Parathyroid adenoma (tissue), 2 donors: ENCODE results near the gene ITPR1.

Experiments
- H2AFZ ChIP-seq: fragments of 300-600 bp; sonication (generic); one replicate; pipeline ENCODE4 v1.7.0; 2017; ENCODE audit warnings: antibody characterized with exemption, mild to moderate bottlenecking
- H3K27ac ChIP-seq: fragments of 300-600 bp; sonication (generic); one replicate; pipeline ENCODE4 v1.7.0; 2017
- H3K27me3 ChIP-seq: fragments of 300-600 bp; sonication (generic); one replicate; pipeline ENCODE4 v1.7.0; 2017; ENCODE audit warnings: low read length; ENCODE audit not compliant: control insufficient read depth, insufficient read depth
- H3K36me3 ChIP-seq: fragments of 300-600 bp; sonication (generic); one replicate; pipeline ENCODE4 v1.7.0; 2017; ENCODE audit warnings: low read length; ENCODE audit not compliant: control insufficient read depth, insufficient read depth
- H3K4me1 ChIP-seq: fragments of 300-600 bp; sonication (generic); one replicate; pipeline ENCODE4 v1.7.0; 2017; ENCODE audit warnings: control low read depth
- H3K4me2 ChIP-seq: fragments of 300-600 bp; sonication (generic); one replicate; pipeline ENCODE4 v1.7.0; 2017; ENCODE audit warnings: low read length
- H3K4me3 ChIP-seq: fragments of 300-600 bp; sonication (generic); one replicate; pipeline ENCODE4 v1.7.0; 2017; ENCODE audit warnings: low read depth, low read length
- H3K79me2 ChIP-seq: fragments of 300-600 bp; sonication (generic); one replicate; pipeline ENCODE4 v1.7.0; 2017; ENCODE audit warnings: control low read depth
- H3K9ac ChIP-seq: fragments of 300-600 bp; sonication (generic); one replicate; pipeline ENCODE4 v1.7.0; 2017; ENCODE audit warnings: mild to moderate bottlenecking
- H3K9me3 ChIP-seq: fragments of 300-600 bp; sonication (generic); one replicate; pipeline ENCODE4 v1.7.0; 2017; ENCODE audit warnings: low read length; ENCODE audit not compliant: control insufficient read depth
- CTCF ChIP-seq: fragments of 300-600 bp; sonication (generic); IDR thresholded peaks from one replicate; pipeline ENCODE4 v1.7.0; 2017; ENCODE audit warnings: antibody characterized with exemption, mild to moderate bottlenecking
- donor health status: primary hyperparathyroidism.

Gene ITPR1

GRCh38 chr3:4731543-4732111 lies 238.5 kb downstream of the ITPR1 start:
- no peaks in the 10 kb centered on the region for H3K36me3 ChIP-seq
- no peaks in the 10 kb centered on the region for H3K79me2 ChIP-seq
- no peak overlapping the region for H2AFZ ChIP-seq
- no peak overlapping the region for H3K4me3 ChIP-seq
- H3K4me1 ChIP-seq, result peaks cover 10% of the 10 kb centered on the region
- no peak overlapping the region for H3K9ac ChIP-seq
- TF ChIP-seq CTCF, result no peak
- H3K27ac ChIP-seq, result no peak overlapping the region
- no peaks in the 10 kb centered on the region for H3K9me3 ChIP-seq
- no peak overlapping the region for H3K4me2 ChIP-seq
- no peaks in the 10 kb centered on the region for H3K27me3 ChIP-seq

GRCh38 chr3:4732925-4733324 lies 239.8 kb downstream of the ITPR1 start:
- Histone ChIP-seq H3K4me1 (peaks cover 10% of the 10 kb centered on the region), H3K79me2 (no peaks in the 10 kb centered on the region), H2AFZ (no peak overlapping the region), H3K9ac (no peak overlapping the region), H3K4me3 (no peak overlapping the region), H3K27ac (no peak overlapping the region), H3K4me2 (no peak overlapping the region), H3K36me3 (no peaks in the 10 kb centered on the region), H3K9me3 (no peaks in the 10 kb centered on the region), H3K27me3 (no peaks in the 10 kb centered on the region)
- no peak for TF ChIP-seq CTCF

GRCh38 chr3:4734454-4734853 lies 241.3 kb downstream of the ITPR1 start:
- Histone ChIP-seq H3K36me3 (no peaks in the 10 kb centered on the region), H2AFZ (no peak overlapping the region), H3K27me3 (no peaks in the 10 kb centered on the region), H3K9ac (no peak overlapping the region), H3K9me3 (no peaks in the 10 kb centered on the region), H3K79me2 (no peaks in the 10 kb centered on the region), H3K27ac (no peak overlapping the region), H3K4me3 (no peak overlapping the region), H3K4me2 (no peak overlapping the region), H3K4me1 (peaks cover 7% of the 10 kb centered on the region)
- no peak for TF ChIP-seq CTCF

GRCh38 chr3:4735243-4735642 lies 242.1 kb downstream of the ITPR1 start:
- no peaks in the 10 kb centered on the region for H3K36me3 ChIP-seq
- no peaks in the 10 kb centered on the region for H3K79me2 ChIP-seq
- no peaks in the 10 kb centered on the region for H3K27me3 ChIP-seq
- H3K27ac ChIP-seq, result no peak overlapping the region
- H3K9ac ChIP-seq, result no peak overlapping the region
- TF ChIP-seq CTCF, result no peak
- H3K4me2 ChIP-seq, result no peak overlapping the region
- H3K4me1 ChIP-seq, result peaks cover 3% of the 10 kb centered on the region
- H3K4me3 ChIP-seq, result no peak overlapping the region
- H3K9me3 ChIP-seq, result no peaks in the 10 kb centered on the region
- no peak overlapping the region for H2AFZ ChIP-seq

- H3K36me3 ChIP-seq, result no peaks in the 10 kb centered on the region
- no peak for TF ChIP-seq CTCF
Observed at GRCh38 chr3:4736284-4736861, 243.2 kb downstream of the ITPR1 start.

More at GRCh38 chr3:4736284-4736861, 243.2 kb downstream of the ITPR1 start:
- Histone ChIP-seq H3K27me3 (no peaks in the 10 kb centered on the region), H3K27ac (no peak overlapping the region), H2AFZ (no peak overlapping the region), H3K9me3 (no peaks in the 10 kb centered on the region), H3K4me3 (no peak overlapping the region), H3K4me1 (peaks cover 10% of the 10 kb centered on the region), H3K79me2 (no peaks in the 10 kb centered on the region), H3K9ac (no peak overlapping the region), H3K4me2 (no peak overlapping the region)
